KBM-7 (cell line): Measurements from ENCODE around the gene FTCDNL1.

ENCODE experiments used
- DNase-seq: peaks from one replicate; pipeline ENCODE4 v3.0.0-alpha.2; 2015
- in situ Hi-C: fragments of 300-500 bp; cut with MboI; formaldehyde crosslinking; loops from 2 replicates; pipeline ENCODE4 v1.14.3; 2020; ENCODE audit warnings: low sequenced_read_pairs, low pct_unique_long_range_greater_than_20kb, mixed read lengths

FTCDNL1 gene

GRCh38 chr2:199710551-199710950 is 140.4 kb downstream of the FTCDNL1 start:
- in situ Hi-C loops = no loop called here
- no peak for DNase-seq
